ENCODE results near the gene TBC1D16.

- TF ChIP-seq SPI1 (IDR thresholded peaks at IDR 0.05; ENCODE audit: low read depth, low read length) = no peak
- TF ChIP-seq POLR2A (IDR thresholded peaks at IDR 0.05; ENCODE audit: low read depth, low read length) = no peak
- TF ChIP-seq POLR2AphosphoS5 (IDR thresholded peaks at IDR 0.05; ENCODE audit: low read depth, low read length) = no peak
- TF ChIP-seq TAF1 (IDR thresholded peaks at IDR 0.05; ENCODE audit: low read depth, low read length) = no peak
Measured at GRCh38 chr17:80031691-80032430, 3.8 kb downstream of the TBC1D16 start.

All from GM12891 (cell line).